T-cell (primary cell): ENCODE results near the gene TPST1. TPM values are rescaled to one million over a fixed set of nuclear protein-coding genes. Genes with fewer than 3 reads are reported as not detected.

Experiments used
- ATAC-seq, 4 experiments: fragments of 200-7000 bp in 3 of 4; fragments of 150-1000 bp in 1 of 4; cut with Tn5 transposase; replicated peaks in 1 of 4; 1 replicate in 3 of 4; 2 replicates in 1 of 4; pipeline ENCODE4 v1.10.0; 2021; ENCODE audit warnings: moderate library complexity in 3 of 4, mild to moderate bottlenecking in 2 of 4, moderate number of reproducible peaks in 1 of 4
- CTCF ChIA-PET, 2 donors: fragments of 300-600 bp; sonication (Branson Sonifier 250); formaldehyde crosslinking; loops; one replicate each; lab custom pipeline; 2022; ENCODE audit warnings: antibody characterized with exemption in 2 of 2; lab: Charles Lee
- POLR2A ChIA-PET, 2 donors: fragments of 300-600 bp; sonication (Branson Sonifier 250); formaldehyde crosslinking; loops; one replicate each; lab custom pipeline; 2022; ENCODE audit warnings: antibody characterized with exemption in 2 of 2; lab: Charles Lee
- DNase-seq, 35 experiments: peaks; one replicate each; pipeline versions ENCODE4 v3.0.0 to v3.0.0-alpha.2; 2013 to 2023
- H3K27ac ChIP-seq: one replicate; pipeline ENCODE4 v1.5.1; 2013; ENCODE audit warnings: low read length
- H3K27me3 ChIP-seq, 2 experiments: replicated peaks in 1 of 2; 1 replicate in 1 of 2; 2 replicates in 1 of 2; pipeline versions ENCODE4 v1.6.1 to v1.7.0; 2013; ENCODE audit warnings: low read length in 1 of 2, mixed read lengths in 1 of 2; ENCODE audit not compliant: control insufficient read depth in 2 of 2, insufficient read depth in 2 of 2; ENCODE audit errors: extremely low read depth in 1 of 2
- H3K36me3 ChIP-seq, 2 donors: 1 replicate in 1 of 2; 2 replicates in 1 of 2; pipeline versions ENCODE4 v1.6.1 to v1.7.0; 2013; ENCODE audit warnings: low read length in 1 of 2; ENCODE audit not compliant: control insufficient read depth in 2 of 2, insufficient read depth in 1 of 2; ENCODE audit errors: extremely low read depth in 1 of 2
- H3K4me1 ChIP-seq, 2 experiments: 1 replicate in 1 of 2; 2 replicates in 1 of 2; pipeline versions ENCODE4 v1.6.1 to v1.7.0; 2013; ENCODE audit warnings: low read length in 2 of 2, mixed read lengths in 1 of 2; ENCODE audit not compliant: insufficient read depth in 2 of 2, control insufficient read depth in 1 of 2; ENCODE audit errors: extremely low read depth in 1 of 2
- H3K4me3 ChIP-seq, 2 donors: 1 replicate in 1 of 2; 2 replicates in 1 of 2; pipeline versions ENCODE4 v1.5.1 to v1.7.0; 2013; ENCODE audit warnings: mild to moderate bottlenecking in 2 of 2, low read length in 1 of 2, moderate library complexity in 1 of 2; ENCODE audit not compliant: control insufficient read depth in 1 of 2; ENCODE audit errors: extremely low read depth in 1 of 2
- H3K9me3 ChIP-seq: 2 replicates; pipeline ENCODE4 v1.7.0; 2013
- H3K27ac Mint-ChIP-seq, 2 donors: one replicate each; pipeline ENCODE4 v1.8.0; 2020 to 2021; ENCODE audit warnings: mild to moderate bottlenecking in 2 of 2, mixed read lengths in 2 of 2
- H3K27me3 Mint-ChIP-seq, 2 donors: one replicate each; pipeline ENCODE4 v1.8.0; 2021 to 2022; ENCODE audit warnings: mixed read lengths in 2 of 2
- H3K36me3 Mint-ChIP-seq: one replicate; pipeline ENCODE4 v1.8.0; 2021; ENCODE audit warnings: mixed read lengths
- H3K4me1 Mint-ChIP-seq, 3 donors: one replicate each; pipeline ENCODE4 v1.8.0; 2020 to 2022; ENCODE audit warnings: mixed read lengths in 3 of 3, mild to moderate bottlenecking in 1 of 3
- H3K4me3 Mint-ChIP-seq, 3 donors: one replicate each; pipeline ENCODE4 v1.8.0; 2020 to 2022; ENCODE audit warnings: mild to moderate bottlenecking in 3 of 3, mixed read lengths in 3 of 3, moderate library complexity in 3 of 3
- H3K9me3 Mint-ChIP-seq, 3 donors: one replicate each; pipeline ENCODE4 v1.8.0; 2020 to 2022; ENCODE audit warnings: mixed read lengths in 3 of 3
- WGBS: methylation state at CpG from one replicate; pipeline ENCODE4 v1.1.5; 2013; ENCODE audit warnings: missing lambda C conversion rate; ENCODE audit not compliant: insufficient coverage; 5-methylcytosine and 5-hydroxymethylcytosine counted together
- total RNA-seq, 35 experiments: library from RNA in 6 of 35; stranded (reverse) in 6 of 35; fragments of 120-200 nt in 1 of 35; gene quantifications; one replicate each; pipeline versions ENCODE4 v1.2.1 to v1.2.4 and lab custom pipeline; 2013 to 2026

TPST1 gene
- total RNA-seq, 5 donors from 2014 or later (not counting 1 experiment from before 2014, with no cell fraction given), result 2.1 to 6.3 (median 2.6) TPM

GRCh38 chr7:66185680-66186187 lies 19.4 kb upstream of the TPST1 start:
- H3K27ac Mint-ChIP-seq, result no peak overlapping the region
- H3K36me3 ChIP-seq, result no peaks in the 10 kb centered on the region
- H3K27me3 Mint-ChIP-seq, result peaks cover 0 to 4% of the 10 kb centered on the region in 2 donors
- no peaks in the 10 kb centered on the region for H3K36me3 Mint-ChIP-seq
- no peak overlapping the region for H3K4me3 ChIP-seq
- ATAC-seq, result no peak
- ChIA-PET CTCF (interaction anchor here in 1 of 2 donors (0.7 kb wide), 1 partner anchor 88 kb away, joined by 8 read pairs; no protein-coding TSS in a partner anchor), POLR2A (no interaction called here)
- no peaks in the 10 kb centered on the region for H3K4me1 ChIP-seq
- H3K4me3 Mint-ChIP-seq, result no peak overlapping the region
- DNase-seq, result no peak
- peaks cover 0 to 7% of the 10 kb centered on the region in 2 experiments for H3K27me3 ChIP-seq
- 98% methylated on average over 6 of the region's 8 CpGs for WGBS
- no peak overlapping the region for H3K27ac ChIP-seq
- no peaks in the 10 kb centered on the region for H3K4me1 Mint-ChIP-seq
- H3K9me3 Mint-ChIP-seq, result no peaks in the 10 kb centered on the region
- no peaks in the 10 kb centered on the region for H3K9me3 ChIP-seq

- H3K9me3 ChIP-seq, result no peaks in the 10 kb centered on the region
- ATAC-seq, result no peak
- H3K9me3 Mint-ChIP-seq, result no peaks in the 10 kb centered on the region
- no peaks in the 10 kb centered on the region for H3K36me3 ChIP-seq
- no peak overlapping the region for H3K4me3 ChIP-seq
- peaks cover 0 to 4% of the 10 kb centered on the region in 2 donors for H3K27me3 Mint-ChIP-seq
- POLR2A ChIA-PET, result no interaction called here
- H3K4me1 ChIP-seq, result no peaks in the 10 kb centered on the region
- H3K27ac ChIP-seq, result no peak overlapping the region
- WGBS, result 88% methylated on average over 1 of the region's 4 CpGs
- DNase-seq, result no peak
- H3K36me3 Mint-ChIP-seq, result no peaks in the 10 kb centered on the region
- peaks cover 0 to 10% of the 10 kb centered on the region in 2 experiments for H3K27me3 ChIP-seq
- CTCF ChIA-PET, result no interaction called here
- H3K4me3 Mint-ChIP-seq, result no peak overlapping the region
- H3K4me1 Mint-ChIP-seq, result no peaks in the 10 kb centered on the region
- no peak overlapping the region for H3K27ac Mint-ChIP-seq
Measured at GRCh38 chr7:66186991-66187390, 18.1 kb upstream of the TPST1 start.

GRCh38 chr7:66187905-66188304 lies 17.2 kb upstream of the TPST1 start:
- no peaks in the 10 kb centered on the region for H3K9me3 Mint-ChIP-seq
- ChIA-PET POLR2A (no interaction called here), CTCF (interaction anchor here in 1 of 2 donors (0.7 kb wide), 1 partner anchor 226 kb away, joined by 5 read pairs; no protein-coding TSS in a partner anchor)
- H3K27ac Mint-ChIP-seq, result no peak overlapping the region
- Histone ChIP-seq H3K36me3 (no peaks in the 10 kb centered on the region), H3K4me3 (no peak overlapping the region), H3K27ac (no peak overlapping the region), H3K9me3 (no peaks in the 10 kb centered on the region), H3K4me1 (no peaks in the 10 kb centered on the region), H3K27me3 (peaks cover 0 to 10% of the 10 kb centered on the region in 2 experiments)
- 40% methylated on average over 1 of the region's 1 CpG for WGBS
- no peak for DNase-seq
- H3K27me3 Mint-ChIP-seq, result peaks cover 0 to 4% of the 10 kb centered on the region in 2 donors
- H3K36me3 Mint-ChIP-seq, result no peaks in the 10 kb centered on the region
- no peaks in the 10 kb centered on the region for H3K4me1 Mint-ChIP-seq
- H3K4me3 Mint-ChIP-seq, result no peak overlapping the region
- ATAC-seq, result no peak

GRCh38 chr7:66188645-66189044 lies 16.5 kb upstream of the TPST1 start:
- Mint-ChIP-seq H3K27ac (no peak overlapping the region), H3K4me3 (no peak overlapping the region), H3K4me1 (no peaks in the 10 kb centered on the region), H3K36me3 (no peaks in the 10 kb centered on the region), H3K27me3 (peaks cover 0 to 4% of the 10 kb centered on the region in 2 donors), H3K9me3 (no peaks in the 10 kb centered on the region)
- 72% methylated on average over 2 of the region's 2 CpGs for WGBS
- ATAC-seq (no peak), DNase-seq (no peak)
- Histone ChIP-seq H3K4me3 (no peak overlapping the region), H3K27me3 (peaks cover 0 to 10% of the 10 kb centered on the region in 2 experiments), H3K27ac (no peak overlapping the region), H3K9me3 (no peaks in the 10 kb centered on the region), H3K4me1 (no peaks in the 10 kb centered on the region), H3K36me3 (no peaks in the 10 kb centered on the region)
- ChIA-PET CTCF (interaction anchor here in 1 of 2 donors (0.7 kb wide), 1 partner anchor 225 kb away, joined by 5 read pairs; no protein-coding TSS in a partner anchor), POLR2A (interaction anchor here in 1 of 2 donors (0.6 kb wide), 1 partner anchor 754 kb away, joined by 3 read pairs; no protein-coding TSS in a partner anchor)

GRCh38 chr7:66189695-66190503 lies 15.2 kb upstream of the TPST1 start:
- Mint-ChIP-seq H3K4me1 (no peaks in the 10 kb centered on the region), H3K9me3 (no peaks in the 10 kb centered on the region), H3K4me3 (no peak overlapping the region), H3K27ac (no peak overlapping the region), H3K27me3 (peaks cover 0 to 4% of the 10 kb centered on the region in 2 donors), H3K36me3 (no peaks in the 10 kb centered on the region)
- Histone ChIP-seq H3K27me3 (peaks cover 0 to 10% of the 10 kb centered on the region in 2 experiments), H3K4me1 (no peaks in the 10 kb centered on the region), H3K4me3 (no peak overlapping the region), H3K27ac (no peak overlapping the region), H3K9me3 (no peaks in the 10 kb centered on the region), H3K36me3 (no peaks in the 10 kb centered on the region)
- POLR2A ChIA-PET, result no interaction called here
- 88% methylated on average over 7 of the region's 7 CpGs for WGBS
- no peak for ATAC-seq
- DNase-seq, result no peak
- CTCF ChIA-PET, result no interaction called here

- no peak overlapping the region for H3K4me3 ChIP-seq
- H3K27me3 Mint-ChIP-seq, result peaks cover 0 to 4% of the 10 kb centered on the region in 2 donors
- H3K4me3 Mint-ChIP-seq, result no peak overlapping the region
- H3K36me3 ChIP-seq, result no peaks in the 10 kb centered on the region
- ChIA-PET POLR2A (no interaction called here), CTCF (no interaction called here)
- no peak for ATAC-seq
- no peaks in the 10 kb centered on the region for H3K9me3 Mint-ChIP-seq
- H3K27me3 ChIP-seq, result peaks cover 0 to 12% of the 10 kb centered on the region in 2 experiments
- H3K27ac ChIP-seq, result no peak overlapping the region
- no peak overlapping the region for H3K27ac Mint-ChIP-seq
- no peaks in the 10 kb centered on the region for H3K36me3 Mint-ChIP-seq
- no peak for DNase-seq
- no peaks in the 10 kb centered on the region for H3K4me1 Mint-ChIP-seq
- H3K9me3 ChIP-seq, result no peaks in the 10 kb centered on the region
- WGBS, result no CpG with 5 or more reads among the region's 5 CpGs
- H3K4me1 ChIP-seq, result no peaks in the 10 kb centered on the region
Measured at GRCh38 chr7:66190504-66190857, 14.7 kb upstream of the TPST1 start.
